Measurements from ENCODE around the gene PGPEP1. TPM values are rescaled to one million over a fixed set of nuclear protein-coding genes. Genes with fewer than 3 reads are reported as not detected.

PGPEP1 gene
- total RNA-seq (2014; rRNA removed; shearing (Covaris generic)) = 8.7 and 11.7 TPM in 2 replicates

- Histone ChIP-seq H3K4me1 (peaks cover 7% of the 10 kb centered on the region), H3K9me3 (replicated peaks) (no peaks in the 10 kb centered on the region), H3K36me3 (no peaks in the 10 kb centered on the region), H3K27ac (peak within 1 kb of the TSS; percentile 7; the same call in 1 of the 2 replicates), H3K4me3 (peak within 1 kb of the TSS; percentile 60), H3K27me3 (peaks cover 6% of the 10 kb centered on the region)
- DNase-seq = peak; percentile 73 to 74
Measured at GRCh38 chr19:18340190-18340989, at the start of gene PGPEP1. TSS of gene PGPEP1 (plus strand) at chr19:18340598. CDS start at chr19:18340682, 84 bp downstream.

DNA sequence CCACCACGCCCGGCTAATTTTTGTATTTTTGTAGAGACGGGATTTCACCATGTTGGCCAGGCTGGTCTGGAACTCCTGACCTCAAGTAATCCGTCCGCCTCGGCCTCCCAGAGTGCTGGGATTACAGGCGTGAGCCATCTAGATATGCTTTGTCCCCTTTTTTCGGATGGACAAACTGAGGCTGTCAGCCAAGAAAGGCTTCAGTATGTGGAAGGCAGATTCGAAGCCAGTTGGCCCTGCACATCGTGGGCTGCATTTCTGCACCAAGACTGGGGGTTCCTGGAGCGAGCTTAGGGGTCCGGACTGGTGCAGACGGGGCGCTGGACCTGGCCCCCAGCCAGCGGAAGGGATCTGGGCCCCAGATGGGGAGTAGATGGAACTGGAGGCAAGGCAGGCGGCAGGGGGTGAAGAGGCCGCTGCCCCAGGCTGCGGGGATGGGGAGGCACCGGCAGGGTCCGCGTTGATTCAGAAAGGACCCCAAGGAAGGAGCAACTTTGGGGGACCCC, 49.3 kb upstream of the PGPEP1 start:
- H3K36me3 ChIP-seq = no peaks in the 10 kb centered on the region
- peak overlapping the region; percentile 61 for H3K4me3 ChIP-seq
- no peaks in the 10 kb centered on the region for H3K27me3 ChIP-seq
- peaks cover 41% of the 10 kb centered on the region for H3K4me1 ChIP-seq
- no peaks in the 10 kb centered on the region for H3K9me3 ChIP-seq (replicated peaks)
- peak overlapping the region; percentile 69; the same call in 1 of the 2 replicates for H3K27ac ChIP-seq
- DNase-seq = peak in 1 of 2 experiments; percentile 27

GRCh38 chr19:18291590-18292461, 48.6 kb upstream of the PGPEP1 start:
- Histone ChIP-seq H3K27ac (peak overlapping the region; percentile 69), H3K9me3 (replicated peaks) (no peaks in the 10 kb centered on the region), H3K4me1 (peaks cover 34% of the 10 kb centered on the region), H3K4me3 (peak overlapping the region; percentile 61), H3K36me3 (no peaks in the 10 kb centered on the region), H3K27me3 (no peaks in the 10 kb centered on the region)
- DNase-seq = peak; percentile 85 to 89

GRCh38 chr19:18292462-18292809, 48.0 kb upstream of the PGPEP1 start:
- Histone ChIP-seq H3K27ac (peak overlapping the region; percentile 69; the same call in 1 of the 2 replicates), H3K27me3 (no peaks in the 10 kb centered on the region), H3K4me3 (peak overlapping the region; percentile 61), H3K9me3 (replicated peaks) (no peaks in the 10 kb centered on the region), H3K4me1 (peaks cover 28% of the 10 kb centered on the region), H3K36me3 (no peaks in the 10 kb centered on the region)
- DNase-seq = no peak

DNA sequence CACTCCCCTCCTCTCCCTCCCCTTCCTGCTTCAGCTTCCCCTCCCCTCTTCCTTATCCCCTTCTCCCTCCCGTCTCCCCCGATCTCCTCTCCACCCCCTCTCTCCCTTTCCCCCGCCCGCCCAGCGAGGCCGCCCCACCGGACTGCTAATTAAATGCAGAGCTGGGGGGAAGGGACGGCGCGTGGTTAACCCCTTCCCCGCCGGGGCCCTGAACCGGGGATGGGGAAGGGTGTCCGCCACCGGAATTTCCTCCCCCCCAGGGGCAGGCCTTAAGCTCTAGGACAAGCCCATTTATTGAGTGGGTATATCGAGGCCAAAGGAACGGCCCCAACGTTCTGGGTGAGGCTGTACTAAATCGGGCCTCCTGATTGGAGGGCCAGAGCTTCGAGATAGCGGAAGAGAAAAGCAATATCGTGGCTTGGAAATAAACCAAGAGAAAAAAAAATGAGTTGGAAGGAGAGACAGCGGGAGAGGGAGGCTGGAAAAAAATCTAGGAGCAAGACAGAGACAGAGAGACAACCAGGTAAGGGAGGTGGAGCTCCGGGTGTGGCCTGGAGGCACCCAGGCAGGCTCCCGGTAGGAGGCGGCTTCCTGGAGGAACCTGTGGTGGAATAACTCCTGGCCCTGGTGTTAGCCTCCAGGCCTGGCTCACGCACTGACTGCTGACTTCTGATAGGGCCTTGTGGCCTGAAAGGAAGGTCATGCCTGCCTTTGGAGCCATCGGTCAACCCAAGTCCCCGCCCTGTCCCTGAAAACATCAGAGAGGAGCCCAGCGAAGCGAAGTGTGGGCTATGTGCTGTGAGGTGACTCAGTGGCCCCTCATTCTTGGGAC, 47.4 kb upstream of the PGPEP1 start:
- peak overlapping the region; percentile 61 for H3K4me3 ChIP-seq
- no peak overlapping the region for H3K27ac ChIP-seq
- H3K36me3 ChIP-seq = no peaks in the 10 kb centered on the region
- no peaks in the 10 kb centered on the region for H3K9me3 ChIP-seq (replicated peaks)
- H3K4me1 ChIP-seq = peaks cover 22% of the 10 kb centered on the region
- DNase-seq = peak; percentile 84 to 90
- H3K27me3 ChIP-seq = no peaks in the 10 kb centered on the region

DNA sequence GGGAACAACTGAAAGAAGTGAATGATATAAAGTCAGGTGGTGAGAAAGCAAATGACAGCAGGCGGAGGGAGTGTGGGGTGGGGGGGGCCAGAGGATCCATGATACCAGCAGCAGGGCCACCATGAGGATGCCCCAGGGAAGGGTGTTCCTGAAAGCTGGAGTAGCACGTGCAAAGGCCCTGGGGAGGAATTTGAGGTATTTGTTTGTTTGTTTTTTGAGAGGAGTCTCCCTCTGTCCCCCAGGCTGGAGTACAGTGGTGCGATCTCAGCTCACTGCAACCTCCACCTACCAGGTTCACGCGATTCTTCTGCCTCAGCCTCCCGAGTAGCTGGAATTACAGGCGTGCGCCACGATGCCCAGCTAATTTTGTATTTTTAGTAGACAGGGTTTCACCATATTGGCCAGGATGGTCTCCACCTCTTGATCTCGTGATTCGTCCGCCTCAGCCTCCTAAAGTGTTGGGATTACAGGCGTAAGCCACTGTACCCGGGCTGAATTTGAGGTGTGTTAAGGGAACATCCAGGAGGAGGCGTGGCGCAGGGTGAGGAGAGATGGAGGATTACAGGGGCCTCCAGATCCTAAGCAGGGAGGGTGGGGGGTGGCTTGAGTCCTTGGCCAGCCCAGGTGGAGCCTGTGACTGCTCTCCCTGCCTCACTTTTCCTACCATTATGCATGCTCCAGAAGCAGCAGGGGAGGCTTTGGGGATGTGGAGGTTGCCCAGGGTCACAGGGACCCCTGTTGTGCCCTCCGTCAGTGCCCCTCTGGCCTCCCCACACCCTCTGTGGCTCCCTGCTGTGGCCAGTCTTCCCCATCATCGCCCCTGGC, 46.5 kb upstream of the PGPEP1 start:
- peak in 1 of 2 experiments; percentile 27 for DNase-seq
- Histone ChIP-seq H3K36me3 (no peaks in the 10 kb centered on the region), H3K4me1 (peaks cover 18% of the 10 kb centered on the region), H3K4me3 (no peak overlapping the region), H3K27ac (no peak overlapping the region), H3K27me3 (no peaks in the 10 kb centered on the region), H3K9me3 (replicated peaks) (no peaks in the 10 kb centered on the region)

DNA sequence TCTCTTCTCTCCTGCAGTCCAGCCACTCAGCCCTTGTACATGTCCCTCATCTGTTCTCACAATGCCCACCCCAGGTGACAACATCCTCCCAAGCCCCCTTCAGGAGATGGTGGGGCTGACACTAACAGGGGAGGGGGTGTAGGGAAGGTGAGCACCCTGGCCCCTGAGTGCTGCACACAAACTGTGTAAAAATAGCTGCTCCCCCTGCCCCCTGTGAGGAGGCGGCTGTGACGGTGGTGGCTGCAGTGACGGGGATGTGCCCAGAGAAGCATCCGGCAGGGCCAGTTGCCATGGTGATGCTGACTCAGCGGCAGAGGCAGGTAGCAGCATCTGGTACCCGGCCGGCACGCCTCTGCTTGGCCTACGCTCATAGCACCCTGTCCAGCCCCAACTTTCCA, 45.9 kb upstream of the PGPEP1 start:
- H3K9me3 ChIP-seq (replicated peaks) = no peaks in the 10 kb centered on the region
- no peaks in the 10 kb centered on the region for H3K36me3 ChIP-seq
- H3K4me3 ChIP-seq = no peak overlapping the region
- no peaks in the 10 kb centered on the region for H3K27me3 ChIP-seq
- peak in 1 of 2 experiments; percentile 44 for DNase-seq
- H3K27ac ChIP-seq = no peak overlapping the region
- peaks cover 18% of the 10 kb centered on the region for H3K4me1 ChIP-seq

DNA sequence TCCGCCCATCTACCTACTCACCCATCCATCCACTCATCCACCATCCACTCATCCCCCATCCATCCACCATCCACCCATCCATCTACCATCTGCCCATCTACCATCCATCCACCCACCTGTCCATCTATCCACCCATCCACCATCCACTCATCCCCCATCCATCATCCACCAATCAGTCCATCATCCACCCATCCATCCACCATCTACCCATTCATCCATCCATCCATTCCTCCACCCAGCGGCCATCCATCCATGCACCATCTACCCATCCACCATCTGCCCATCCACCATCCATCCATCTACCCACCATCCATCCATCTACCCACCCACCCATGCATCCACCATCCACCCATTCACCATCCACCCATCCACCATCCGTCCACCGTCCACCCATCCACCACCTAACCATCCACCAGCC, 45.4 kb upstream of the PGPEP1 start:
- no peaks in the 10 kb centered on the region for H3K36me3 ChIP-seq
- no peak overlapping the region for H3K4me3 ChIP-seq
- H3K27ac ChIP-seq = no peak overlapping the region
- H3K4me1 ChIP-seq = peaks cover 18% of the 10 kb centered on the region
- H3K9me3 ChIP-seq (replicated peaks) = no peaks in the 10 kb centered on the region
- no peaks in the 10 kb centered on the region for H3K27me3 ChIP-seq
- no peak for DNase-seq

GRCh38 chr19:18297308-18297707, 43.1 kb upstream of the PGPEP1 start:
- no peak for DNase-seq
- Histone ChIP-seq H3K27me3 (no peaks in the 10 kb centered on the region), H3K27ac (no peak overlapping the region), H3K36me3 (no peaks in the 10 kb centered on the region), H3K4me1 (peaks cover 9% of the 10 kb centered on the region; the same call in 1 of the 2 replicates), H3K4me3 (no peak overlapping the region), H3K9me3 (replicated peaks) (no peaks in the 10 kb centered on the region)

DNA sequence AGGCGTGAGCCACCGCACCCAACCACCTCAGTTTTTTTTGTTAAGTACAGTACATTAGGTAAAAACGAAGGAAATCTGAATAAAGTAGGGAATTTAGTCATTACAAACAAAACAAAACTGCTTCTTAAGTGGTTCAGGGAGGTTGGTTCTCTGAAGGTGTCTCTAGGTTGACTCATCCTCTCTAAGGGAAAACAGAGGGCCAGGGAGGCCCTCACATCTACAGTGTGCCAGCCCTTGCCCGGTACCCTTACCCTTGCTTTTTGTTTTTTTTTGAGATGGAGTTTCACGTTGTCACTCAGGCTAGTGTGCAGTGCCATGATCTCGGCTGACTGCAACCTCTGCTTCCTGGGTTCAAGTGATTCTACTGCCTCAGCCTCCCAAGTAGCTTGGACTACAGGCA, 41.8 kb upstream of the PGPEP1 start:
- Histone ChIP-seq H3K4me1 (peaks cover 8% of the 10 kb centered on the region; the same call in 1 of the 2 replicates), H3K27ac (no peak overlapping the region), H3K9me3 (replicated peaks) (no peaks in the 10 kb centered on the region), H3K4me3 (no peak overlapping the region), H3K36me3 (no peaks in the 10 kb centered on the region), H3K27me3 (no peaks in the 10 kb centered on the region)
- no peak for DNase-seq

DNA sequence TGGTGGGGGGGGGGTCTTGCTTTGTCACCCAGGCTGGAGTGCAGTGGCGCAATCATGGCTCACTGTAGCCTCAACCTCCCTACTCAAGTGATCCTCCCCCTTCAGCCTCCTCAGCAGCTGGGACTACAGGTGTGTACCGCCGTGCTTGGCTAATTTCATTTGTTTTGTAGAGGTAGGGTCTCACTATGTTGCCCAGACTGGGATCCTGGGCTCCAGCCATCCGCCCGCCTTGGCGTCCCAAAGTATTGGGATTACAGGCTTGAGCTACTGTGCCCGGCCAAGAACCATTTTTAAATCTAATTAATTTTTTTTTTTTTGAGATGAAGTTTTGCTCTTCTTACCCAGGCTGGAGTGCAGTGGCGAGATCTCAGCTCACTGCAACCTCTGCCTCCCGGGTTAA, 40.7 kb upstream of the PGPEP1 start:
- H3K4me3 ChIP-seq = no peak overlapping the region
- H3K27me3 ChIP-seq = no peaks in the 10 kb centered on the region
- H3K9me3 ChIP-seq (replicated peaks) = no peaks in the 10 kb centered on the region
- H3K36me3 ChIP-seq = no peaks in the 10 kb centered on the region
- no peak overlapping the region for H3K27ac ChIP-seq
- peaks cover 14% of the 10 kb centered on the region; the same call in 1 of the 2 replicates for H3K4me1 ChIP-seq
- DNase-seq = no peak

- peak; percentile 39 to 43 for DNase-seq
- H3K27ac ChIP-seq = no peak overlapping the region
- no peaks in the 10 kb centered on the region for H3K9me3 ChIP-seq (replicated peaks)
- no peaks in the 10 kb centered on the region for H3K27me3 ChIP-seq
- H3K36me3 ChIP-seq = no peaks in the 10 kb centered on the region
- no peak overlapping the region for H3K4me3 ChIP-seq
- peaks cover 20% of the 10 kb centered on the region for H3K4me1 ChIP-seq
Measured at GRCh38 chr19:18300930-18301717, 39.3 kb upstream of the PGPEP1 start.

DNA sequence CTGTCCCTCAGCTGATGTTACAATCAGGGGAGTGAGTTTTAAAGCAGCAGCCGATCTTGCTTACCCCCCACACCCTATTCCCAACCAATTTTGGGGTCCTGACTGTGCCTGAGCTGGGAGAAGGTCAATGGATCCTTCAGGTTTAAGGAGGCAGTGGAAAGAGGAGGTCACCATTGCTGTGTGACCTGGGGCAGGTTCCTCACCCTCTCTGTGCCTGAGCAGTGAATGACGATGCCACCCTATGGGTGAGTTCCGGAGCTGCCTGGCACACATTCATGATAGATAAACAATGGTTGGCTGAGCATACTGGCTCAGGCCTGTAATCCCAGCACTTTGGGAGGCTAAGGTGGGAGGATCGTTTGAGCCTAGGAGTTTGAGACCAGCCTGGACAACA, 38.7 kb upstream of the PGPEP1 start:
- Histone ChIP-seq H3K4me1 (peaks cover 20% of the 10 kb centered on the region), H3K27ac (no peak overlapping the region), H3K27me3 (no peaks in the 10 kb centered on the region), H3K36me3 (no peaks in the 10 kb centered on the region; the same call in 1 of the 2 replicates), H3K9me3 (replicated peaks) (no peaks in the 10 kb centered on the region), H3K4me3 (no peak overlapping the region)
- DNase-seq = no peak
